Measurements from ENCODE around the gene DPP7. TPM values are rescaled to one million over a fixed set of nuclear protein-coding genes. Genes with fewer than 3 reads are reported as not detected.

DPP7 gene
- total and polyA plus RNA-seq, 10 of the 15 experiments (the other 5 are each of a cell fraction or from before 2014, with no cell fraction given), result 0.68 to 245 (median 106) TPM

DNA sequence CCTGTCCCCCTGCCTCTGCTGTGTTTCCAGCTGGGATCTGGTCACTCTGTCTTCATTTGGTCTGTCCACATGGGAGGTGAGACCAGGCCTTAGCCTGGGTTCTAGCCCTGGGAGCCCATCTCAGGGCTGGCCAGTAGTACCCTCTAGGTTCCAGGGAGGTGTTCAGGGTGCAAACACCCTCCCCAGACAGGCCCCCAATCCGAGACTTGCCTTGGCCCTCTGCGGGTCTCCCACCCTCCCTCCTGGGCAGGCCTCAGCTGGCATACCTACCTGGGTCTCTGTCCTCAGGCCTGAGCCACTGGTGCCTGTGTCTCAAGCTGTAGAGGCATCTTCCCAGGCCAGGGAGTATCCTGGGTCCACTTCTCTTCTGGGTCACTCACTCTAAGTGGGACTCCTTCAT, 43.3 kb downstream of the DPP7 start:
- no peak for DNase-seq (ENCODE audit: low read depth, low spot score)
- ATAC-seq, result no peak
- SMC1A ChIA-PET (ENCODE audit: uncharacterized antibody, unreplicated experiment), result interaction anchor here (1.1 to 7.2 kb wide), 4 partner anchors 10 to 36 kb away, joined by 4 to 30 read pairs (median 7); partner anchors contain the start of gene MAN1B1
- in situ Hi-C loops (cut with MboI), result no loop called here
- CTCF ChIA-PET, result interaction anchor here (0.7 to 7.9 kb wide), 8 partner anchors 9 to 279 kb away, joined by 3 to 80 read pairs (median 13); partner anchors contain the start of gene MAN1B1
- Histone ChIP-seq H4K20me1 (ENCODE audit: control insufficient read depth, insufficient read depth) (no peaks in the 10 kb centered on the region), H3K79me2 (ENCODE audit: control insufficient read depth, insufficient read depth, low read length) (peaks cover 7% of the 10 kb centered on the region), H3K4me2 (ENCODE audit: control insufficient read depth, insufficient read depth) (peak overlapping the region; percentile 98), H3K4me3 (peak overlapping the region; percentile 72; the same call in 1 of the 2 replicates), H3K27me3 (replicated peaks in 1 of 2; ENCODE audit: control insufficient read depth in 2 of 2, insufficient read depth in 2 of 2, low read length in 1 of 2) (no peaks in the 10 kb centered on the region), H3K9me3 (replicated peaks; ENCODE audit: control insufficient read depth, insufficient read depth, low read length) (no peaks in the 10 kb centered on the region), H2AFZ (ENCODE audit: control insufficient read depth, low read depth, low read length) (no peak overlapping the region), H3K4me1 (ENCODE audit: control insufficient read depth, insufficient read depth, low read length) (peaks cover 33% of the 10 kb centered on the region), H3K27ac (ENCODE audit: control insufficient read depth, insufficient read depth) (peak overlapping the region; percentile 70; the same call in 1 of the 2 replicates), H3K9ac (ENCODE audit: control insufficient read depth, insufficient read depth, low read length) (peak overlapping the region; percentile 69; the same call in 1 of the 2 replicates), H3K36me3 (ENCODE audit: control insufficient read depth in 2 of 2, insufficient read depth in 2 of 2, low read length in 1 of 2) (no peaks in the 10 kb centered on the region; a peak in 1 of 4 replicates)
- RAD21 ChIA-PET (ENCODE audit: unreplicated experiment), result interaction anchor here (1.2 to 5.0 kb wide), 7 partner anchors 11 to 283 kb away, joined by 3 to 24 read pairs (median 7); partner anchors contain the start of gene MAN1B1
- 96% methylated on average over 2 of the region's 2 CpGs for WGBS (ENCODE audit: insufficient coverage, insufficient replicate concordance, low lambda C conversion rate, missing lambda C conversion rate)
- FAIRE-seq, result no peak
- BruUV-seq (replicated peaks), result no TSS peak
- POLR2A ChIA-PET, result interaction anchor here (1.1 to 3.5 kb wide), 12 partner anchors 11 to 169 kb away, joined by 3 to 22 read pairs (median 4); partner anchors contain the start of genes CYSRT1, MAN1B1 and TUBB4B
- TF ChIP-seq DPF2 (IDR thresholded peaks at IDR 0.05) (no peak), EGR1 (IDR thresholded peaks at IDR 0.05; ENCODE audit: borderline replicate concordance in 1 of 2, low read depth in 2 of 2, low read length in 2 of 2) (no peak), PAX5 (IDR thresholded peaks at IDR 0.05; ENCODE audit: borderline replicate concordance, low read depth, low read length) (no peak), SRF (IDR thresholded peaks at IDR 0.05; ENCODE audit: low read depth in 2 of 2, low read length in 2 of 2) (no peak), LARP7 (IDR thresholded peaks at IDR 0.05) (no peak), CHD1 (IDR thresholded peaks at IDR 0.05; ENCODE audit: low read depth, low read length) (no peak), HDAC2 (IDR thresholded peaks at IDR 0.05) (no peak), MTA3 (IDR thresholded peaks at IDR 0.05; ENCODE audit: borderline replicate concordance, low read length) (no peak), POLR2A (IDR thresholded peaks at IDR 0.05; ENCODE audit: low read depth, low read length) (no peak), ASH2L (IDR thresholded peaks at IDR 0.05; ENCODE audit: borderline replicate concordance, low read depth) (no peak), JUND (IDR thresholded peaks at IDR 0.05; ENCODE audit: low read depth, low read length) (no peak), ATF7 (IDR thresholded peaks at IDR 0.05; ENCODE audit: low read depth) (no peak)
- TF ChIP-seq, protein P1, sequence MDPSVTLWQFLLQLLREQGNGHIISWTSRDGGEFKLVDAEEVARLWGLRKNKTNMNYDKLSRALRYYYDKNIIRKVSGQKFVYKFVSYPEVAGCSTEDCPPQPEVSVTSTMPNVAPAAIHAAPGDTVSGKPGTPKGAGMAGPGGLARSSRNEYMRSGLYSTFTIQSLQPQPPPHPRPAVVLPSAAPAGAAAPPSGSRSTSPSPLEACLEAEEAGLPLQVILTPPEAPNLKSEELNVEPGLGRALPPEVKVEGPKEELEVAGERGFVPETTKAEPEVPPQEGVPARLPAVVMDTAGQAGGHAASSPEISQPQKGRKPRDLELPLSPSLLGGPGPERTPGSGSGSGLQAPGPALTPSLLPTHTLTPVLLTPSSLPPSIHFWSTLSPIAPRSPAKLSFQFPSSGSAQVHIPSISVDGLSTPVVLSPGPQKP (IDR thresholded peaks at IDR 0.05; ENCODE audit: low read depth, low read length), result no peak
- intact Hi-C loops (cut with micrococcal nuclease; ENCODE audit: unreplicated experiment), result no loop called here
